OCI-LY1 (cell line): ENCODE data around the gene IGFBP1.

Source experiments
- H2AFZ ChIP-seq: fragments of 200-600 bp; sonication (generic), shearing (Covaris generic); 2 replicates; pipeline ENCODE4 v1.6.0; 2014; ENCODE audit warnings: antibody characterized with exemption, mild to moderate bottlenecking, low read length
- H3F3A ChIP-seq: fragments of 200-600 bp; sonication (generic), shearing (Covaris generic); 2 replicates; pipeline ENCODE4 v1.6.0; 2014; ENCODE audit warnings: mild to moderate bottlenecking, antibody characterized with exemption, low read length, moderate library complexity; ENCODE audit not compliant: insufficient read depth
- H3K27ac ChIP-seq: fragments of 200-600 bp; sonication (generic); 2 replicates; pipeline ENCODE4 v1.5.1; 2014; ENCODE audit warnings: low read length, mixed run types, mild to moderate bottlenecking, low read depth; ENCODE audit not compliant: poor library complexity, severe bottlenecking
- H3K27me3 ChIP-seq: fragments of 200-600 bp; sonication (generic); 2 replicates; pipeline ENCODE4 v1.6.0; 2014; ENCODE audit warnings: antibody characterized with exemption, mild to moderate bottlenecking, low read length, moderate library complexity; ENCODE audit not compliant: insufficient read depth
- H3K36me3 ChIP-seq: fragments of 200-600 bp; sonication (generic); 2 replicates; pipeline ENCODE4 v1.6.1; 2014; ENCODE audit warnings: mild to moderate bottlenecking, antibody characterized with exemption, low read length, moderate library complexity, mixed read lengths; ENCODE audit not compliant: insufficient read depth
- H3K4me1 ChIP-seq: fragments of 200-600 bp; sonication (generic); 2 replicates; pipeline ENCODE4 v1.5.1; 2014; ENCODE audit warnings: mild to moderate bottlenecking, low read length, moderate library complexity; ENCODE audit not compliant: insufficient read depth, severe bottlenecking
- H3K4me2 ChIP-seq: fragments of 200-600 bp; sonication (generic), shearing (Covaris generic); 2 replicates; pipeline ENCODE4 v1.6.1; 2014; ENCODE audit warnings: low read length
- H3K4me3 ChIP-seq: fragments of 200-600 bp; sonication (generic); 2 replicates; pipeline ENCODE4 v1.5.1; 2014; ENCODE audit warnings: low read length, low read depth, mild to moderate bottlenecking, mixed read lengths; ENCODE audit not compliant: poor library complexity, severe bottlenecking
- H3K79me2 ChIP-seq: fragments of 200-600 bp; shearing (Covaris generic); 2 replicates; pipeline ENCODE4 v1.6.1; 2016; ENCODE audit warnings: mixed run types, low read length, mixed read lengths; ENCODE audit not compliant: insufficient read depth
- H3K9ac ChIP-seq: fragments of 200-600 bp; sonication (generic), shearing (Covaris generic); 2 replicates; pipeline ENCODE4 v1.6.1; 2014; ENCODE audit warnings: mild to moderate bottlenecking, low read length, mixed read lengths
- H3K9me2 ChIP-seq: fragments of 200-600 bp; sonication (generic), shearing (Covaris generic); 2 replicates; pipeline ENCODE4 v1.6.1; 2014; ENCODE audit warnings: low read depth, mild to moderate bottlenecking, low read length, mixed read lengths
- H3K9me3 ChIP-seq: fragments of 200-600 bp; shearing (Covaris generic); 2 replicates; pipeline ENCODE4 v1.6.1; 2014; ENCODE audit warnings: low read length, mixed read lengths
- H4K20me1 ChIP-seq: fragments of 200-600 bp; sonication (generic), shearing (Covaris generic); 2 replicates; pipeline ENCODE4 v1.6.0; 2016; ENCODE audit warnings: mild to moderate bottlenecking, low read length; ENCODE audit not compliant: insufficient read depth
- EZH2 ChIP-seq: fragments of 200-600 bp; sonication (generic), shearing (Covaris generic); IDR thresholded peaks from 2 replicates; pipeline ENCODE4 v1.8.0; 2017; ENCODE audit warnings: borderline replicate concordance, mixed run types, mild to moderate bottlenecking, antibody characterized with exemption, low read length, moderate library complexity, mixed read lengths
- TF ChIP-seq, protein P1 (sequence below): fragments of 200-600 bp; sonication (generic), shearing (Covaris generic); IDR thresholded peaks from 2 replicates; pipeline ENCODE4 v1.5.1; 2017; ENCODE audit warnings: mild to moderate bottlenecking, antibody characterized with exemption, low read length, moderate library complexity, mixed read lengths

IGFBP1 gene

DNA sequence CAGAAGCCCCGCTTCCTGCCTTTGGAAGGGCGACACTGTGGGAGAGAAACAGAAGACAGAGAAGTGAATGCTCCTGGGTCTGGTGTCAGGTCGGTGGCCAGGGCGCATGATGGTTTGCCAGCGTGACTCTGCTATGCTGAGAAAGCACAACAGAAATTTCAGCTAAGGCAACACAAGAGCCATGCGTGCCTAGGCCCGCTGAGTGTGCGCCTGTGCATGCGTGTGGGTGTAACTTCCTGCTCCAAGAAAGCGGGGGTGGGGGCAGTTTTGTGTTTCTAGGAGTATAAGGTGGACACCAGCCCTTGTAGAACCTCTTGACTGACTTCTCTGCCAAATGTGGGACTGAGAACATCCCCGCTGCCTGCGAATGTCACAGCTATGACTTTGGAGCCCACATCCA, 26.6 kb downstream of the IGFBP1 start:
- Histone ChIP-seq H2AFZ (no peak overlapping the region), H3F3A (no peaks in the 10 kb centered on the region), H3K36me3 (no peaks in the 10 kb centered on the region), H3K9me3 (no peaks in the 10 kb centered on the region), H3K27ac (no peak overlapping the region), H3K9me2 (no peaks in the 10 kb centered on the region), H3K4me1 (no peaks in the 10 kb centered on the region), H3K9ac (no peak overlapping the region), H3K27me3 (no peaks in the 10 kb centered on the region; the same call in 1 of the 2 replicates), H3K4me3 (no peak overlapping the region), H3K4me2 (no peak overlapping the region), H4K20me1 (no peaks in the 10 kb centered on the region), H3K79me2 (no peaks in the 10 kb centered on the region)
- TF ChIP-seq EZH2: no peak

GRCh38 chr7:45915606-45916005, 27.3 kb downstream of the IGFBP1 start:
- H3K36me3 ChIP-seq: no peaks in the 10 kb centered on the region
- no peaks in the 10 kb centered on the region for H3K4me1 ChIP-seq
- H3F3A ChIP-seq: no peaks in the 10 kb centered on the region
- H3K9me2 ChIP-seq: no peaks in the 10 kb centered on the region
- no peaks in the 10 kb centered on the region; the same call in 1 of the 2 replicates for H3K27me3 ChIP-seq
- H3K9me3 ChIP-seq: no peaks in the 10 kb centered on the region
- no peaks in the 10 kb centered on the region for H3K79me2 ChIP-seq
- no peak overlapping the region for H3K9ac ChIP-seq
- no peak for TF ChIP-seq EZH2
- TF ChIP-seq, protein P1, sequence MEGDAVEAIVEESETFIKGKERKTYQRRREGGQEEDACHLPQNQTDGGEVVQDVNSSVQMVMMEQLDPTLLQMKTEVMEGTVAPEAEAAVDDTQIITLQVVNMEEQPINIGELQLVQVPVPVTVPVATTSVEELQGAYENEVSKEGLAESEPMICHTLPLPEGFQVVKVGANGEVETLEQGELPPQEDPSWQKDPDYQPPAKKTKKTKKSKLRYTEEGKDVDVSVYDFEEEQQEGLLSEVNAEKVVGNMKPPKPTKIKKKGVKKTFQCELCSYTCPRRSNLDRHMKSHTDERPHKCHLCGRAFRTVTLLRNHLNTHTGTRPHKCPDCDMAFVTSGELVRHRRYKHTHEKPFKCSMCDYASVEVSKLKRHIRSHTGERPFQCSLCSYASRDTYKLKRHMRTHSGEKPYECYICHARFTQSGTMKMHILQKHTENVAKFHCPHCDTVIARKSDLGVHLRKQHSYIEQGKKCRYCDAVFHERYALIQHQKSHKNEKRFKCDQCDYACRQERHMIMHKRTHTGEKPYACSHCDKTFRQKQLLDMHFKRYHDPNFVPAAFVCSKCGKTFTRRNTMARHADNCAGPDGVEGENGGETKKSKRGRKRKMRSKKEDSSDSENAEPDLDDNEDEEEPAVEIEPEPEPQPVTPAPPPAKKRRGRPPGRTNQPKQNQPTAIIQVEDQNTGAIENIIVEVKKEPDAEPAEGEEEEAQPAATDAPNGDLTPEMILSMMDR: no peak
- H3K4me3 ChIP-seq: no peak overlapping the region
- no peaks in the 10 kb centered on the region for H4K20me1 ChIP-seq
- no peak overlapping the region for H2AFZ ChIP-seq
- no peak overlapping the region for H3K27ac ChIP-seq
- no peak overlapping the region for H3K4me2 ChIP-seq

DNA sequence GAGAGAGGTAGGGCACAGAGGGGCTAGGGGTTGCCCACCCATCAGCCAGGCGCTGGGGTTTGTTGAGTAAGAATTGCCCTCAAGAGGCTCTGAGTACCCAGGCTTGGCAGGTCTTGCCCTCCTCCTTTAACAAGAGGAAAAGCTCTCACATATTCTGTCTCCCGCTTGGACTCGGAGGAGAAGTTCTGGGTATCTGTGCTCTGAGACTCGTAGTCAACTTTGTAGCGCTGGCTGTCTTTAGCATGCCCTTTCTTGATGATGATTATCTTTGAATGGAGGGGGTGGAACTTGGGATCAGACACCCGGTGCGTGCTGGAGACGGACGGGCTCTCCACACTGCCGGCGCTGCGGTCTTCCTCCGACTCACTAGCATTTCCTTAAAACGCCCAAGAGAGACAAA, 28.8 kb downstream of the IGFBP1 start:
- H3K36me3 ChIP-seq: no peaks in the 10 kb centered on the region
- no peak overlapping the region for H3K9ac ChIP-seq

DNA sequence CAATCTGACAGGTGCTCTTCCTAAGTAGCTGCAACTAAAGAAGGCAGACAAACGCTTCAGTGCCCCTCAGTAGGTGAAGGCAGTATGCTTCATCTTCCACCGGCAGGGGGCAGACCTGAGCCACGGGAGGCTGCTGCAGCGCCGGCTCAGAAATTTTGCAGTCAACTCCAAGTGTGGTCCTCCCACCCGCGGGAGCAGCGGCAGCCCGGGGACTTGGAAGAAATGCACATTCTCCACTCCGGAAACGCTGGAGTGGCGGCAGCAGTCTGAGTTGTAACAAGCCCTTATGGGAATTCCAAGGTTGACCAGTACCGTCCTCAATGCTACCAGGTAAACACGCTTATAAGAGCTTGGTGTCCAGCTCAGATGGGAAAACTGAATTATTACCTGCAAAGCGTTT, 29.4 kb downstream of the IGFBP1 start:
- Histone ChIP-seq H3F3A (no peaks in the 10 kb centered on the region), H3K36me3 (no peaks in the 10 kb centered on the region), H3K4me2 (no peak overlapping the region), H3K79me2 (no peaks in the 10 kb centered on the region), H3K4me3 (no peak overlapping the region), H2AFZ (no peak overlapping the region), H3K4me1 (no peaks in the 10 kb centered on the region), H4K20me1 (no peaks in the 10 kb centered on the region), H3K27ac (no peak overlapping the region), H3K9me2 (no peaks in the 10 kb centered on the region), H3K27me3 (no peaks in the 10 kb centered on the region), H3K9me3 (no peaks in the 10 kb centered on the region), H3K9ac (no peak overlapping the region)
- TF ChIP-seq, protein P1: peak; percentile 97
- no peak for TF ChIP-seq EZH2

More for the DNA sequence above, 28.8 kb downstream of the IGFBP1 start:
- no peaks in the 10 kb centered on the region for H4K20me1 ChIP-seq
- H3K27me3 ChIP-seq: no peaks in the 10 kb centered on the region
- no peak for TF ChIP-seq EZH2
- TF ChIP-seq, protein P1: no peak
- no peaks in the 10 kb centered on the region for H3K79me2 ChIP-seq
- H3K4me3 ChIP-seq: no peak overlapping the region
- H3K4me1 ChIP-seq: no peaks in the 10 kb centered on the region
- no peak overlapping the region for H3K27ac ChIP-seq
- H3K9me2 ChIP-seq: no peaks in the 10 kb centered on the region
- H3F3A ChIP-seq: no peaks in the 10 kb centered on the region
- H2AFZ ChIP-seq: no peak overlapping the region
- no peak overlapping the region for H3K4me2 ChIP-seq
- H3K9me3 ChIP-seq: no peaks in the 10 kb centered on the region
